Endodermal cell (in vitro differentiated cells): ENCODE measurements around the gene ZNF566. TPM values are rescaled to one million over a fixed set of nuclear protein-coding genes. Genes with fewer than 3 reads are reported as not detected.

Source experiments
- DNase-seq: peaks from one replicate; pipeline ENCODE4 v3.0.0-alpha.2; 2017
- H3K27ac ChIP-seq: 2 replicates; pipeline ENCODE4 v1.5.1; 2013; ENCODE audit warnings: mild to moderate bottlenecking, low read depth, low read length, moderate library complexity
- H3K27me3 ChIP-seq: 2 replicates; pipeline ENCODE4 v1.6.1; 2013; ENCODE audit warnings: mild to moderate bottlenecking, low read length, moderate library complexity; ENCODE audit not compliant: insufficient read depth, control insufficient read depth, poor library complexity, severe bottlenecking
- H3K36me3 ChIP-seq: 2 replicates; pipeline ENCODE4 v1.7.0; 2013; ENCODE audit warnings: mild to moderate bottlenecking, low read length, moderate library complexity; ENCODE audit not compliant: control insufficient read depth, insufficient read depth
- H3K4me1 ChIP-seq: one replicate; pipeline ENCODE4 v1.7.0; 2013; ENCODE audit warnings: low read length; ENCODE audit not compliant: control insufficient read depth, insufficient read depth
- H3K4me3 ChIP-seq: 2 replicates; pipeline ENCODE4 v1.5.1; 2013; ENCODE audit warnings: mild to moderate bottlenecking, low read length, moderate library complexity
- H3K9ac ChIP-seq: 2 replicates; pipeline ENCODE4 v1.6.1; 2013; ENCODE audit warnings: mild to moderate bottlenecking, low read length, moderate library complexity; ENCODE audit not compliant: poor library complexity, severe bottlenecking; ENCODE audit errors: extremely low read depth
- H3K9me3 ChIP-seq: 2 replicates; pipeline ENCODE4 v1.6.1; 2013; ENCODE audit warnings: mild to moderate bottlenecking, low read length, moderate library complexity; ENCODE audit not compliant: control insufficient read depth
- H3K27ac Mint-ChIP-seq: 2 replicates; pipeline ENCODE4 v1.8.0; 2020; ENCODE audit warnings: mixed read lengths
- H3K27me3 Mint-ChIP-seq: 2 replicates; pipeline ENCODE4 v1.8.0; 2021; ENCODE audit warnings: mild to moderate bottlenecking, mixed read lengths; ENCODE audit not compliant: insufficient read depth
- H3K36me3 Mint-ChIP-seq: 2 replicates; pipeline ENCODE4 v1.8.0; 2020; ENCODE audit warnings: low read depth, mixed read lengths
- H3K4me1 Mint-ChIP-seq: 2 replicates; pipeline ENCODE4 v1.8.0; 2020; ENCODE audit warnings: mixed read lengths
- H3K4me3 Mint-ChIP-seq: 2 replicates; pipeline ENCODE4 v1.8.0; 2020; ENCODE audit warnings: mild to moderate bottlenecking, moderate library complexity, mixed read lengths
- H3K9me3 Mint-ChIP-seq: 2 replicates; pipeline ENCODE4 v1.8.0; 2020; ENCODE audit warnings: mild to moderate bottlenecking, mixed read lengths
- WGBS, 2 experiments: methylation state at CpG; one replicate each; pipeline versions ENCODE4 v1.1.5 to v1.1.7; 2013; ENCODE audit warnings: missing lambda C conversion rate in 2 of 2, mixed read lengths in 1 of 2; ENCODE audit not compliant: insufficient coverage in 1 of 2, insufficient read length in 1 of 2; 5-methylcytosine and 5-hydroxymethylcytosine counted together
- long read RNA-seq, 4 experiments: library from polyadenylated mRNA in 2 of 4; library from RNA in 1 of 4; library from capped mRNA in 1 of 4; stranded (forward) in 3 of 4; unstranded in 1 of 4; transcript quantifications; one replicate each; pipeline ENCODE4 v2.0.0, GENCODE V29; 2020 to 2021; ENCODE audit warnings: inconsistent platforms in 1 of 4
- polyA plus RNA-seq, 2 experiments: library from polyadenylated mRNA; stranded (reverse); fragments of 50-300 nt; gene quantifications; one replicate each; pipeline ENCODE4 v1.2.3, GENCODE V29; 2013
- total RNA-seq, 2 donors: library from RNA; stranded (reverse); fragmentation: NEBNext Ultra II Directional in 1 of 2; extraction: Animal tissue kit (Norgen Biotek cat#: 25700) in 1 of 2; gene quantifications; 2 replicates in 1 of 2; 3 replicates in 1 of 2; pipeline ENCODE4 v1.2.1, GENCODE V29; 2021
- TF ChIP-seq, protein P1 (sequence below): fragments of 200-600 bp; sonication (generic); conservative IDR thresholded peaks from 2 replicates; pipeline ENCODE4 v1.5.0; 2021; ENCODE audit warnings: antibody characterized with exemption, mild to moderate bottlenecking

The ZNF566 gene
- 10 to 100 TPM; 10.8 to 13.2 TPM for total RNA-seq
- polyA plus RNA-seq (2013, experiment 1 of 2): 13.3 TPM
- 13.2 TPM for polyA plus RNA-seq (2013, experiment 2 of 2)
- long read RNA-seq, experiment 1, partial matches to known transcripts: 2 of 3 reads
- long read RNA-seq, experiment 1, other reads (novel, unspliced or antisense): 1 of 3 reads
- long read RNA-seq, experiment 2, partial matches to known transcripts: 1 of 2 reads
- long read RNA-seq, experiment 2, other reads (novel, unspliced or antisense): 1 of 2 reads
- long read RNA-seq, experiment 3, full-length matches to known transcripts: 24 of 33 reads
- long read RNA-seq, experiment 3, partial matches to known transcripts: 1 of 33 reads
- long read RNA-seq, experiment 3, other reads (novel, unspliced or antisense): 8 of 33 reads
- long read RNA-seq, experiment 4, partial matches to known transcripts: 0 of 8 reads
- long read RNA-seq, experiment 4, other reads (novel, unspliced or antisense): 3 of 8 reads

- Mint-ChIP-seq H3K4me3 (peak within 1 kb of the TSS; percentile 90), H3K27me3 (no peaks in the 10 kb centered on the region), H3K4me1 (peaks cover 2% of the 10 kb centered on the region), H3K9me3 (peaks cover 31% of the 10 kb centered on the region), H3K36me3 (peaks cover 21% of the 10 kb centered on the region), H3K27ac (peak within 1 kb of the TSS; percentile 100)
- Histone ChIP-seq H3K27ac (peak within 1 kb of the TSS; percentile 97), H3K36me3 (no peaks in the 10 kb centered on the region), H3K9ac (peak within 1 kb of the TSS; percentile 97), H3K4me3 (peak within 1 kb of the TSS; percentile 87), H3K27me3 (no peaks in the 10 kb centered on the region), H3K4me1 (no peaks in the 10 kb centered on the region), H3K9me3 (peaks cover 24% of the 10 kb centered on the region)
- TF ChIP-seq, protein P1, sequence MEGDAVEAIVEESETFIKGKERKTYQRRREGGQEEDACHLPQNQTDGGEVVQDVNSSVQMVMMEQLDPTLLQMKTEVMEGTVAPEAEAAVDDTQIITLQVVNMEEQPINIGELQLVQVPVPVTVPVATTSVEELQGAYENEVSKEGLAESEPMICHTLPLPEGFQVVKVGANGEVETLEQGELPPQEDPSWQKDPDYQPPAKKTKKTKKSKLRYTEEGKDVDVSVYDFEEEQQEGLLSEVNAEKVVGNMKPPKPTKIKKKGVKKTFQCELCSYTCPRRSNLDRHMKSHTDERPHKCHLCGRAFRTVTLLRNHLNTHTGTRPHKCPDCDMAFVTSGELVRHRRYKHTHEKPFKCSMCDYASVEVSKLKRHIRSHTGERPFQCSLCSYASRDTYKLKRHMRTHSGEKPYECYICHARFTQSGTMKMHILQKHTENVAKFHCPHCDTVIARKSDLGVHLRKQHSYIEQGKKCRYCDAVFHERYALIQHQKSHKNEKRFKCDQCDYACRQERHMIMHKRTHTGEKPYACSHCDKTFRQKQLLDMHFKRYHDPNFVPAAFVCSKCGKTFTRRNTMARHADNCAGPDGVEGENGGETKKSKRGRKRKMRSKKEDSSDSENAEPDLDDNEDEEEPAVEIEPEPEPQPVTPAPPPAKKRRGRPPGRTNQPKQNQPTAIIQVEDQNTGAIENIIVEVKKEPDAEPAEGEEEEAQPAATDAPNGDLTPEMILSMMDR: peak; percentile 23
- 0% methylated on average over 14 to 53 of the region's 53 CpGs for WGBS, 2 experiments
- DNase-seq: peak; percentile 99
These were observed at the start of gene ZNF566 for GRCh38 chr19:36489118-36489919. TSS of gene ZNF566 (minus strand) at chr19:36489561. CDS start at chr19:36476557, 13,004 bp downstream.

DNA sequence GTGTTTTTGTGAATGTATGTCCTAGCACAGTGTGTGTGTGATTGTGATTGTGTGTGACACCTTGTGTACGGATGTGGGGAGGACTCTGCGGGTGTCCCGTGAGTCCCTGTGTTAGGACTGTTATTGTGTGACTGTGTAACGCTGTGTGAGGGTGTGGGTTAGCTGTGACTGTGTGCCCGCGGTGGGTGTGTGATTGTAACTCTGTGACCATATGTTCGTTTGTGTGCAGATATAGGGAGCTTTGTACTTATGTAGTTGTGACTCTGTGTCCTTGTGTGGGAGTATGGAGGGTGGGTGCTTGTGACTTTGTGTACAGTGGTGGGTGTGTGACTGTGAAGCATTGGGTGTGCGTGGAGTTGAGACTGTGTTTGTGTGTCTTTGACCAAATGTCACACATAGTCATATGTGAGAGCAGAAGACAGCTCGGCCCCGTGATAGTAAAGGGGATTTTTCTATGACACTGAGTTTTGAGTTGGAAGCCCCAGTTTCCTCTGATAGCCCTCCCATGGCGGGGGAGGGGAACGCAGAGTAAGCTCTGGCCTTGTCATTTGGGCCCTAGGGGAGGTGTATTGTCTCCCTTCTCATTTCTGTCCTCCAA lies 39.7 kb upstream of the ZNF566 start:
- peak overlapping the region; percentile 97 for H3K27ac Mint-ChIP-seq
- peaks cover 15% of the 10 kb centered on the region for H3K4me1 Mint-ChIP-seq
- WGBS, 2 experiments: 10 to 60% methylated on average over 2 to 12 of the region's 12 CpGs
- H3K4me3 Mint-ChIP-seq: peak overlapping the region; percentile 98
- peaks cover 49% of the 10 kb centered on the region for H3K36me3 Mint-ChIP-seq
- H3K27me3 Mint-ChIP-seq: no peaks in the 10 kb centered on the region
- H3K9me3 Mint-ChIP-seq: peaks cover 61% of the 10 kb centered on the region
- Histone ChIP-seq H3K27ac (no peak overlapping the region), H3K9me3 (peaks cover 63% of the 10 kb centered on the region), H3K27me3 (no peaks in the 10 kb centered on the region), H3K9ac (peak overlapping the region; percentile 98), H3K4me1 (peaks cover 3% of the 10 kb centered on the region), H3K4me3 (peak overlapping the region; percentile 100), H3K36me3 (peaks cover 35% of the 10 kb centered on the region)
- TF ChIP-seq, protein P1: no peak
- DNase-seq: peak; percentile 66
